GM12878 (cell line): ENCODE results near the gene MIXL1.
"Not testable (repeated sequence)": the region's sequence is repeated elsewhere in the genome, so short reads cannot be mapped to it uniquely, and the experiment has no call there.

Experiments used
- ATF3 ChIP-seq: IDR thresholded peaks from 2 replicates; pipeline ENCODE4 v1.6.1; 2011; ENCODE audit warnings: low read depth, mild to moderate bottlenecking, low read length, moderate library complexity, borderline replicate concordance; ENCODE audit errors: extremely low read depth
- ATF7 ChIP-seq: fragments of 450-650 bp; IDR thresholded peaks from 2 replicates; pipeline ENCODE4 v1.6.1; 2016; ENCODE audit warnings: low read depth, mild to moderate bottlenecking
- CTCF ChIP-seq, 3 experiments: IDR thresholded peaks in 2 of 3; conservative IDR thresholded peaks in 1 of 3; 2 replicates each; pipeline ENCODE4 v1.5.1; 2011; ENCODE audit warnings: low read depth in 3 of 3, low read length in 3 of 3, mild to moderate bottlenecking in 3 of 3, control low read depth in 2 of 3, moderate library complexity in 2 of 3, inconsistent platforms in 1 of 3, mixed read lengths in 1 of 3; ENCODE audit not compliant: control insufficient read depth in 2 of 3, insufficient read depth in 1 of 3; ENCODE audit errors: extremely low read depth in 1 of 3
- ETV6 ChIP-seq, 2 experiments: fragments of 450-650 bp in 1 of 2; IDR thresholded peaks in 1 of 2; conservative IDR thresholded peaks in 1 of 2; 2 replicates each; pipeline ENCODE4 v1.6.1; 2014; ENCODE audit warnings: antibody characterized with exemption in 1 of 2, borderline replicate concordance in 1 of 2, low read depth in 1 of 2, mild to moderate bottlenecking in 1 of 2, moderate library complexity in 1 of 2
- MAX ChIP-seq: IDR thresholded peaks from 2 replicates; pipeline ENCODE4 v1.6.1; 2012; ENCODE audit warnings: low read depth, low read length, improper control_type of control experiment
- POLR2AphosphoS5 ChIP-seq: IDR thresholded peaks from 2 replicates; pipeline ENCODE4 v1.6.1; 2011; ENCODE audit warnings: mild to moderate bottlenecking, low read length, inconsistent platforms
- SMC3 ChIP-seq: IDR thresholded peaks from 2 replicates; pipeline ENCODE4 v1.6.1; 2011; ENCODE audit warnings: low read length, improper control_type of control experiment, borderline replicate concordance
- STAT3 ChIP-seq: IDR thresholded peaks from 2 replicates; pipeline ENCODE4 v1.6.1; 2011; ENCODE audit warnings: low read depth, low read length, improper control_type of control experiment
- USF1 ChIP-seq: IDR thresholded peaks from 2 replicates; pipeline ENCODE4 v1.6.1; 2011; ENCODE audit warnings: borderline replicate concordance, low read depth, mild to moderate bottlenecking, moderate library complexity, mixed read lengths, low read length; ENCODE audit not compliant: insufficient read depth; ENCODE audit errors: extremely low read length
- ZZZ3 ChIP-seq: IDR thresholded peaks from 2 replicates; pipeline ENCODE4 v1.6.1; 2011; ENCODE audit warnings: low read depth; ENCODE audit not compliant: control insufficient read depth, insufficient read length

GRCh38 chr1:226252841-226253240 lies 29.4 kb downstream of the MIXL1 start:
- not testable (repeated sequence) for TF ChIP-seq ATF3; SMC3; POLR2AphosphoS5; ETV6 (conservative IDR thresholded peaks at IDR 0.05 in 1 of 2, IDR thresholded peaks at IDR 0.05 in 1 of 2; ENCODE audit: borderline replicate concordance in 1 of 2, low read depth in 1 of 2); CTCF (IDR thresholded peaks at IDR 0.05 in 2 of 3, conservative IDR thresholded peaks at IDR 0.05 in 1 of 3; ENCODE audit: control insufficient read depth in 2 of 3, extremely low read depth in 1 of 3, insufficient read depth in 1 of 3, low read depth in 3 of 3, low read length in 3 of 3); USF1; STAT3; ZZZ3; MAX; ATF7
